Erythroblast (primary cell): Measurements from ENCODE around the gene PGF.

ENCODE experiments used
- DNase-seq, 2 experiments: peaks; one replicate each; lab custom pipeline; 2025; lab: John Stamatoyannopoulos, UW
- GATA1 ChIP-seq: IDR thresholded peaks from 2 replicates; pipeline ENCODE4 v1.6.1; 2011; ENCODE audit warnings: low read depth, mild to moderate bottlenecking, control low read depth, low read length, moderate library complexity
- POLR2A ChIP-seq: IDR thresholded peaks from 2 replicates; pipeline ENCODE4 v1.6.1; 2011; ENCODE audit warnings: mild to moderate bottlenecking, low read length

PGF gene

DNA sequence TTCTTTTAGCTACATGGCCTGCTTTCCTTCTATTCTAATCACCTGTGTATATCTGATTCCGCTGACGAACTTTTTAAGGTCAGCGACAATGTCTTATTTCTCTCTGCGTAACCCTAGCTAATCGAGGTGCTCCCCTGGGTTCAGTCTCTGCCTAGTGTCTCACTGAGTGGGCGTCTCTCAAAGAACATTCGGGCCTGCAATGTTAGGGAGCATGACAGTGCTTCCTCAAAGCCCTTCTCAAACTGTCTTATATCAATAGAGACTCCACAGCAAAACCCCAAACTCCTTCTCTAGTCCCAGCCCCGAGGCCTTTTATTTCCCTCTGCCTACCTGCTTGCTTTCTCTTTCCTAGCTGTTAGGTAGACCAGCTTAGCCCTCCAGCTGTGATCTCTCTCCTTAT, 18.7 kb downstream of the PGF start:
- TF ChIP-seq POLR2A = no peak
- no peak for TF ChIP-seq GATA1
- DNase-seq = no peak

DNA sequence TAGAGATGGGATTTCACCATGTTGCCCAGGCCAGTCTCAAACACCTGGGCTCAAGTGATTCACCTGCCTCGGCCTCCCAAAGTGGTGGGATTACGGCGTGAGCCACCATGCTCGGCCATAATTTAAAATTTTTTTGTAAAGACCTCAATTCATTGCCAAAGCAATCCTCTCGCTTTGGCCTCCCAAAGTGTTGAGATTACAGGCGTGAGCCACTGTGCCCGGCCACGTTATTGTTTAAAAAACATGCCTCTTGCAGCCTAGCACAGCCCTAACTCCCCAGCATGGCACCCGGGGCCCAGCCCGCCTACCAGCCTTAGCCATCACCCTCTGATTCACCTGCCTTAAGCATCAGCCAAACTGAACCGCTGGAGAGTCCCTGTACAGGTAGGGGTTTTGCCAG, 19.2 kb downstream of the PGF start:
- TF ChIP-seq POLR2A = no peak
- TF ChIP-seq GATA1 = no peak
- no peak for DNase-seq

DNA sequence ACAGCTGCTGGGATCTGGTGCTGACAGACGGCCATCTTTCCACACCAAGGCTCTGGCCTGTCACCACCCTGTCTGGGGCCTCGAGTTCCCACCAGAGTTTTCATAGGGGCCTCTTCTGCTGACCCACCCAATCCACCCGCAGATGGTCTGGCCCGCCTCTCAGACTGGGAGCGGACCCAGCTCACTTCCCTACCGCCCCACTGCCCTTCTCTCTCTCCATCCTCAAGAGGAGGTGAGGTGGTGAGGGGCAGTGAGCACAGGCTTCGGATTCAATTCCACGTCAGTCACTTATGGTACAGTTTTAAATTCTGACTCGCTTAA, 20.1 kb downstream of the PGF start:
- DNase-seq = no peak
- TF ChIP-seq POLR2A (no peak), GATA1 (no peak)

DNA sequence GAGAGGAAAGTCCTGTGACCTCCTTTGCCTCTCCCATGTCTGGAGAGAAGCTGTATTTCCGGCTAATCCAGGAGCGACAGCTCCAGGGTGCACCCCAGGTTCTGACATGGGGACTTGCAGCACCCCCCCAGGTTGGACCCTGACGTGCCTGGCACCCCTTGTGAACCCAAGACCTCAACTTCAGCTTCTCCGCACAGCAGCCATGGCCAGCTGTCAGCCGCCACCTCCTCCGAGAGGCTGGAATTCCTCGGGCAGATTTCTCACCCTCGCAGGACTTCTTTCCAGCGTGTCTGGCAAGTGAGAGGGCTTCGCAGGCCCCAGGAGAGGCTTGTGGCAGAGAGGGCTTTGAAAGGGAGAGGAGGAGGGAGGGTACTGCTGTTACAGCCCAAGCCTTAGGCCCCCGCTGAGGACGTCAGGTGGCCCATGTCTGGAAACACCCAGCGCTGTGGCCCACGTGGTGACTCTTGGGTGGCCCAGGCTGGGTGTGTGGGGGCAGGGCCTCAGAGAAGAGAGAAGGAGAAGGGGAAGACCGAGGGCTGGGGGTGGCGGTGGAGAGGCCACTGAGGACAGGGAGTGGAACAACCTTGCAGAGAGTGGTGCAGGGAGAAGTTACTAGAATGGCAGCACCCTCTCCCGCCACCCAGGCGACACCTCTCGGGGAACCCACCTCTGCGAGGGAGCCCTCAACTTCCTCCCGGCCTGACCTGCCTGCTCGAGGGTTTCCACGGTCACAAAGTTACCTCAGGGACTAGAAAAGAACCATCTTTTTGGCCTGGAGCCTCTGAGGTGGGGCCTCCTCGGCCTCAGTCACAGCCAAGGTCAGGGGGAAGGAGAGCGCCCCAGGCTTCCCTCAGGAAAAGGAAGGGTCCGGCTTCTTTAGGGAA, 20.7 kb downstream of the PGF start:
- DNase-seq = no peak
- no peak for TF ChIP-seq POLR2A
- TF ChIP-seq GATA1 = no peak

DNA sequence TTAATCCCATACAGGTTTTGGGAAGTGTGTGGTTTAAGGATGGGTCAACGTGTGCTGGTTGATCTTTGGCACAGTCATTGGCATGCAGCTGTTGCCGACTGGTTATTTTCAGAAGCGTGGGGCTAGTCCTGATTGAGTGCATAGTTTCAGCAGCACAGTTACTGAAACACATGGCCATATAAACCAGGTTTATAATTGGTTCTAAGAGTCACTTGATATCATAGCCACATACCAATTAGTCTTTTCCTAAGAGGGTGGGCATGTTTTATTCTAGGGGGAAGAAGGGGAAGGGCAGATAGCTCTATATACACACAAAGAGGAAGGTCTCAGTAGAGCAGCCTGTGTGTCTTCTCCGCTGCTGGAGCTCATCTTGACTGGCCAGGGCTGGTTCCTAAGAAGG, 21.4 kb downstream of the PGF start:
- TF ChIP-seq GATA1 (no peak), POLR2A (no peak)

GRCh38 chr14:74932936-74933335, 22.5 kb downstream of the PGF start:
- peak in 1 of 2 experiments; percentile 34 for DNase-seq

More for the DNA sequence above, 21.4 kb downstream of the PGF start:
- no peak for DNase-seq

GRCh38 chr14:74932401-74932901, 22.9 kb downstream of the PGF start:
- DNase-seq = peak in 1 of 2 experiments; percentile 52
- TF ChIP-seq GATA1 = no peak
- TF ChIP-seq POLR2A = no peak

DNA sequence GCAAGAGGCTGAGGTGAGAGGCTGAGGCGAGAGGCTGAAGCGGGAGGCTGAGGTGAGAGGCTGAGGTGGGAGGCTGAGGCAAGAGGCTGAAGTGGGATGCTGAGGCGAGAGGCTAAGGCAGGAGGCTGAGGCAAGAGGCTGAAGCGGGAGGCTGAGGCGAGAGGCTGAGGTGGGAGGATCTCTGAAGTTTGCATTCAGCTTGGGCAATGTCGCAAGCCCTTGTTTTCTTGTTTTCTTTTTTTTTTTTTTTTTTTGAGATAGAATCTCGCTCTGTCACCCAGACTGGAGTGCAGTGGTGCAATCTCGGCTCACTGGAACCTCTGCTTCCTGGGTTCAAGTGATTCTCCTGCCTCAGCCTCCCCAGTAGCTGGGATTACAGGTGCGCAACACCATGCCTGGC, 23.7 kb downstream of the PGF start:
- peak; percentile 52 to 61 for DNase-seq

DNA sequence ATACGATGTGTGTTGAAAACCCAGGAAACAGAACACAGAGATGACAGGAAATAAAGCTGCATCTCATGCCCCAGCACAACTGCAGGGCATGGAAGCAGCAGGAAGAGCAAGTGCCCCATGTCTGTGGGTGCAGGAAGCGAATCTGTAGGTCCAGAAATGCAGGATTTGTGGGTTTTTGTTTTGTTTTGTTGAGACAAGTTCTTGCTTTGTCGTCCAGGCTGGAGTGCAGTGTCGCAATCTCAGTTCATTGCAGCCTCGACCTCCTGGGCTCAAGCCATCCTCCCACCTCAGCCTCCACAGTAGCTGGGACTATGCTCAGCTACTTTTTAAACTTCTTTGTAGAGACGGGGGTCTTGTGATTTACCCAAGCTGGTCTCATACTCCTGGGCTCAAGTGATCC, 26.2 kb downstream of the PGF start:
- DNase-seq = peak in 1 of 2 experiments; percentile 47
- TF ChIP-seq GATA1 (no peak), POLR2A (no peak)

DNA sequence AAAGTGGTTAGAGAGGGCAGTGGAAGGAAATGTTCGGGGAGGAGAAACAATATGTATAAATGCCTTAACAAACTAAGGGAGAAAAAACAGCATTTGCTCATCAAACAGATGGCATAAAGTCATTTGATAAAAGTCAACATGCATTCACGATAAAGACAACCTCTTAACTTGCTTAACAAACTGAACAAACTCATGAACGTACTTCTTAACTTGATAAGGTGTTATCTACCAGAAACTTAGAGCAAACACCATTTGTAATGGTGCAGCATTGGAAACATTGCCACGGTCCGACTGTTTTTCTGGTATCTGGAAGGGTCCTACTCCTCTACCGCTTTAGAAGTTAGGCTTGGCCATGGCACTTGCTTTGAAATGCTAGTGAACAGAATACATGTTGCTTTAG, 28.2 kb downstream of the PGF start:
- TF ChIP-seq POLR2A (peak; percentile 62), GATA1 (peak; percentile 73)

GRCh38 chr14:74924061-74924460, 31.3 kb downstream of the PGF start:
- TF ChIP-seq GATA1 = no peak
- no peak for TF ChIP-seq POLR2A
- no peak for DNase-seq

More for the DNA sequence above, 28.2 kb downstream of the PGF start:
- peak; percentile 83 to 96 for DNase-seq

DNA sequence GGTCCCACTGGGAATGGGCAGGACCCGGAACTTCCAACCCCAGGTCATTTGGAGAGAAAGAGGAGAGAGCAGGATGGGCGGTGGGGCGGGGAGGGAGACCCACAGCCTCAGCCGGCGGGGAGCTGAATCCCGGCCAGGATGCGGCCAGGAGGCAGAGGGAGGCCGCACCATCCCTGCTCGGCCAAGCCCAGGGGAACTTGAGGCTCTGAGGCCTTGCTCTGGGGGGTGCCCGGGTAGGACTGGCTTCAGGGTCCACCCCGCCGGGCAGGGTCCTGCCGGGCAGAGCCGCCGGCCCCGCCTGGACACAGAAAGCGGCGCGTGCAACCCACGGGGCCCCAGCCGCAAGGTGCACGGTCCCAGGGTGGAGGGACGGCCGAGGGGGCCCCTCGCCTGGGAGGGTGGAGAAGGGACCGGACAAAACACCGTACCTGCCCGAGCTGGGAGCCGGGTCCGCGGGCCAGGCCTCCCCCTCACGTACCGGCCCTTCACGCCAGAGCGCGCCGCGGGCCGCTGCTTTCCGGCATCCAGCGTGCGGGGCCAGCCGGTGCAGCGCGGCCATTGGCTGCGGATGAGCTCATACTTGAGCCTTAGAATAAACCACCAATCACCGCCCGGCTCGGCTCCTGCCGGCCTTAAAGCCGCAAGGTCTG, 32.5 kb downstream of the PGF start, which contains the start of gene RPS6KL1:
Gene RPS6KL1, minus strand, starts transcription at position 509 of the 650 bp plus-strand sequence. CDS start 1,719 bp downstream, outside the sequence.
- DNase-seq = peak; percentile 92 to 94
- TF ChIP-seq GATA1 (no peak), POLR2A (peak; percentile 66)

DNA sequence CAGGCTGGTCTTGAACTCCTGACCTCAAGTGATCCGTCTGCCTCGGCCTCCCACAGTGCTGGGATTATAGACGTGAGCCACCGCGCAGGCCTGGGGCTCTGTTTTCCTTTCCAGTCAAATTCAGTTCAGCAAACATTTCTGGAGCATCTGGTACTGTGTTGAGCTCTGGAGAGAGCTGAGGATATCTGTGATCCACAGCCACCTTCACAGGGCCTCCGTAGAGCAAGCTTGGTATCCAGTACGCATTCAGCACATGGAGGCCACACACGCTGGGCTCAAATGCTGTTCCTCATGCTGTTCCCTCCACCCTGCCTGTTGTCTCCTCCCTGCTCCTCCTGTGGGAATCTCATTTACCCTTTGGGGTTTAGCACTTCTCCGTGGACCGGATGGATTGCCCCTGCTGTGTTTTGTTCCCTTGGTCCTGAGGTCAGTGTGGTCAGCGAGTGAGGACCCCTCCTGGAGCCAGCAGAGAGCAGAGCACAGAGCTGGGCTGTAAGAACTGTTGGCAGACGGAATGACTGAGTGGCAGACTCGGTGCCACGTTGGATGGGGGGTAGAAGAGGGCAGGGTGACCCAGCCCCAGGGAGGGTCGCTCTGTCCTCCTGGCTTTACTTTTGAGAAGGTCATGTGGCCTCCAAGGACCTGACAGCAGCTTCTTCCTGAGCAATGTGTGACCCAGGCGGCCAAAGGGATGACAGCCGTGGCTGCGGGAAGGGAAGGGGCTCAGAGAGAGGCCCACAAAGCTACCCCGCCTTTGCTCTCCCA, 33.2 kb downstream of the PGF start:
- no peak for TF ChIP-seq GATA1
- TF ChIP-seq POLR2A = no peak
- DNase-seq = peak in 1 of 2 experiments; percentile 44

- TF ChIP-seq POLR2A (no peak), GATA1 (no peak)
- DNase-seq = no peak
Observed at GRCh38 chr14:74921053-74921620, 34.3 kb downstream of the PGF start.
